Smooth muscle cell (in vitro differentiated cells): ENCODE measurements around the gene TAS2R1. TPM values are rescaled to one million over a fixed set of nuclear protein-coding genes. Genes with fewer than 3 reads are reported as not detected.
A peak's percentile ranks its signal among the peaks of the same experiment; 100 is the strongest.

Experiments
- DNase-seq: peaks from one replicate; lab custom pipeline; 2025; ENCODE audit not compliant: unreplicated experiment; lab: John Stamatoyannopoulos, UW
- H2AFZ ChIP-seq: fragments of 200-600 bp; sonication (generic); 2 replicates; pipeline ENCODE4 v1.6.0; 2016; ENCODE audit warnings: antibody characterized with exemption, low read depth, mild to moderate bottlenecking
- H3F3A ChIP-seq: fragments of 200-600 bp; sonication (generic); 2 replicates; pipeline ENCODE4 v1.6.0; 2017; ENCODE audit warnings: antibody characterized with exemption, low read depth
- H3K27ac ChIP-seq: fragments of 200-600 bp; sonication (generic); 2 replicates; pipeline ENCODE4 v1.5.1; 2016; ENCODE audit warnings: low read depth, mild to moderate bottlenecking
- H3K27me3 ChIP-seq: fragments of 200-600 bp; sonication (generic); 2 replicates; pipeline ENCODE4 v1.6.1; 2016; ENCODE audit warnings: low read depth, mild to moderate bottlenecking
- H3K36me3 ChIP-seq: fragments of 200-600 bp; sonication (generic); 2 replicates; pipeline ENCODE4 v1.5.1; 2016; ENCODE audit warnings: low read depth
- H3K4me1 ChIP-seq: fragments of 200-600 bp; sonication (generic); 2 replicates; pipeline ENCODE4 v1.5.1; 2016; ENCODE audit warnings: low read depth
- H3K4me2 ChIP-seq: fragments of 200-600 bp; sonication (generic); 2 replicates; pipeline ENCODE4 v1.6.0; 2016; ENCODE audit warnings: mild to moderate bottlenecking
- H3K4me3 ChIP-seq: fragments of 200-600 bp; sonication (generic); 2 replicates; pipeline ENCODE4 v1.5.1; 2016; ENCODE audit warnings: mild to moderate bottlenecking
- H3K79me2 ChIP-seq: fragments of 200-600 bp; sonication (generic); 2 replicates; pipeline ENCODE4 v1.6.0; 2016; ENCODE audit warnings: low read depth, mild to moderate bottlenecking
- H3K9ac ChIP-seq: fragments of 200-600 bp; sonication (generic); 2 replicates; pipeline ENCODE4 v1.6.0; 2016; ENCODE audit warnings: low read depth
- H3K9me3 ChIP-seq: fragments of 200-600 bp; sonication (generic); replicated peaks from 2 replicates; pipeline ENCODE4 v1.5.1; 2016; ENCODE audit warnings: low read depth
- H4K20me1 ChIP-seq: fragments of 200-600 bp; sonication (generic); 2 replicates; pipeline ENCODE4 v1.6.0; 2016; ENCODE audit warnings: low read depth
- CTCF ChIP-seq: fragments of 200-600 bp; sonication (generic); IDR thresholded peaks from 2 replicates; pipeline ENCODE4 v1.5.1; 2017; ENCODE audit warnings: borderline replicate concordance, mild to moderate bottlenecking, antibody characterized with exemption; ENCODE audit not compliant: insufficient read depth, poor library complexity, severe bottlenecking
- WGBS: methylation state at CpG from one replicate; pipeline ENCODE4 v1.1.7; 2016; ENCODE audit warnings: low lambda C conversion rate; 5-methylcytosine and 5-hydroxymethylcytosine counted together
- polyA plus RNA-seq: library from polyadenylated mRNA; unstranded; fragments of >200 nt; fragmentation: Nextera tagmentation; extraction: Ambion mirVana; gene quantifications from 2 replicates; pipeline ENCODE4 v1.2.1, GENCODE V29; 2016
- total RNA-seq: library from RNA; depleted of rRNA; stranded (reverse); fragments of >200 nt; gene quantifications from 2 replicates; pipeline ENCODE4 v1.2.3, GENCODE V29; 2014

The TAS2R1 gene
- total and polyA plus RNA-seq, 2 experiments from 2014 or later, result 0.53 TPM; not detected in 1

DNA sequence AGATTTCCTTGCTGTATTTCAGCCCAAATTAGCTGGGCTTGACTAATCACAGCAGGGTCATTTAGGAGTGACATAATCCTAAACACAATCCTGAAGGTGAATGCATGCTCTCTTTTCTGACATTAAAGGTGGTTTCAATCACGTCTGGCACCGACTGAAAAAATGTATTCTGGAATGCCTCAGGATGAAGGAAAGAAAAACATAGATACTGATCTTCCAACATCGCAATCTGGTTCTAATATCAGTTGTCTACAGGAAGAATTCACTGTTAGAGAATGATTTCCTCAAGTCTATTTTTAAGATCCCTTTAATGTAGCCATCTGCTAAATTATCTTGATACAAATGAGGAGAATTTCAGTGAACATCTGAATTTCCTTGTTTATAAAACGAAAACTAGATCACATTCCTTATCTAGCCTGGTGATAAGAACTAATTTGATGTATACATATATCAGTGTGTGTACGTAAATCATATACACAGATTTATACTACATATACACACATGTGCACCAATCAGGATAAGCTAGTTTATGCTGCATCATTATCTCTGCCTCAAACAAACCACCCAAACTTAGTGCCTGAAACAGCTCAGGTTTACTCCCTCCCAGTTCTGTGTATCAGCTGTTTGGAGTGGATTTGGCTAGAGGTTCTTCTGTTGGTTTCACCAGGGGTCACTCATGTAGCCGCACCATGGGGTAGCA, 31.3 kb upstream of the TAS2R1 start:
- no peaks in the 10 kb centered on the region for H3F3A ChIP-seq
- no peak for DNase-seq
- H2AFZ ChIP-seq, result no peak overlapping the region
- no peak for TF ChIP-seq CTCF
- peaks cover 4% of the 10 kb centered on the region for H3K4me1 ChIP-seq
- no peaks in the 10 kb centered on the region for H3K36me3 ChIP-seq
- H3K79me2 ChIP-seq, result no peaks in the 10 kb centered on the region
- 66% methylated on average over 6 of the region's 6 CpGs for WGBS
- H3K27me3 ChIP-seq, result no peaks in the 10 kb centered on the region
- no peaks in the 10 kb centered on the region for H3K9me3 ChIP-seq
- no peaks in the 10 kb centered on the region for H4K20me1 ChIP-seq
- H3K4me3 ChIP-seq, result no peak overlapping the region
- H3K4me2 ChIP-seq, result no peak overlapping the region
- H3K9ac ChIP-seq, result no peak overlapping the region
- H3K27ac ChIP-seq, result peak overlapping the region; percentile 62

GRCh38 chr5:9658706-9659105, 28.6 kb upstream of the TAS2R1 start:
- peaks cover 23% of the 10 kb centered on the region for H3K4me1 ChIP-seq
- peaks cover 12% of the 10 kb centered on the region for H3F3A ChIP-seq
- no peaks in the 10 kb centered on the region for H3K36me3 ChIP-seq
- no peak overlapping the region for H3K4me2 ChIP-seq
- peak overlapping the region; percentile 19 for H3K9ac ChIP-seq
- DNase-seq, result no peak
- no peaks in the 10 kb centered on the region for H4K20me1 ChIP-seq
- H2AFZ ChIP-seq, result no peak overlapping the region
- WGBS, result 34% methylated on average over 2 of the region's 2 CpGs
- no peak for TF ChIP-seq CTCF
- no peak overlapping the region for H3K4me3 ChIP-seq
- no peaks in the 10 kb centered on the region for H3K9me3 ChIP-seq
- H3K27me3 ChIP-seq, result no peaks in the 10 kb centered on the region
- H3K27ac ChIP-seq, result peak overlapping the region; percentile 79
- H3K79me2 ChIP-seq, result no peaks in the 10 kb centered on the region

DNA sequence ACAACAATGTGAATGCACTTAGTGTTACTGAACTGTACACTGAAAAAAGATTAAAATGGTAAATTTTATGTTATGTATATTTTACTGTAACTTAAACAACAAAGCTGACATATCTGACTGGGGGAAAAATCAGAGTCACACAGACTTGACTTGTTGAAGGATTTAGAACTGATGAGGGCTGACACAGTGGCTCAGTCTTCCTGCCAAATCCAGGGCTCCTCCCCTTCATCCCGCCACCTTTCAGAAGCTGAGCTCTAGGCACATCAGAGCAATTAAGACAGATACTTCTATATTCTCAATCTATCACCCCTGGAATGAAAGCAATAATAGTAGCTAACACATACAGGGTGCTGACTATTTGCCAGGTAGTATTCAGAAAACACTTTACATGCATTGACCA, 27.7 kb upstream of the TAS2R1 start:
- WGBS, result 89% methylated on average over 1 of the region's 1 CpG

More for the DNA sequence above, 27.7 kb upstream of the TAS2R1 start:
- peaks cover 23% of the 10 kb centered on the region for H3K4me1 ChIP-seq
- H2AFZ ChIP-seq, result no peak overlapping the region
- H3K27me3 ChIP-seq, result no peaks in the 10 kb centered on the region
- H3K36me3 ChIP-seq, result no peaks in the 10 kb centered on the region
- TF ChIP-seq CTCF, result no peak
- no peak overlapping the region for H3K4me2 ChIP-seq
- no peak overlapping the region for H3K9ac ChIP-seq
- H3F3A ChIP-seq, result peaks cover 21% of the 10 kb centered on the region
- no peaks in the 10 kb centered on the region for H3K9me3 ChIP-seq
- H3K4me3 ChIP-seq, result no peak overlapping the region
- no peaks in the 10 kb centered on the region for H4K20me1 ChIP-seq
- H3K79me2 ChIP-seq, result no peaks in the 10 kb centered on the region
- no peak for DNase-seq
- H3K27ac ChIP-seq, result peak overlapping the region; percentile 79
